NCI-H2081 (cell line): Measurements from ENCODE around the gene MBL2.

Experiments used
- DNase-seq, 2 experiments: peaks; one replicate each; lab custom pipeline; 2025; lab: John Stamatoyannopoulos, UW

MBL2 gene

GRCh38 chr10:52772623-52773022 lies at the start of gene MBL2:
MBL2 (minus strand) TSS chr10:52772784; CDS start chr10:52771635, 1,149 bp downstream.
- DNase-seq: no peak

GRCh38 chr10:52820309-52820708 lies 47.7 kb upstream of the MBL2 start:
- DNase-seq: no peak

GRCh38 chr10:52818019-52818418 lies 45.4 kb upstream of the MBL2 start:
- peak; percentile 10 to 49 for DNase-seq

- peak; percentile 0 to 8 for DNase-seq
These were observed 41.9 kb upstream of the MBL2 start for GRCh38 chr10:52814506-52814905.

- no peak for DNase-seq
These were observed 39.2 kb upstream of the MBL2 start for GRCh38 chr10:52811776-52812175.

GRCh38 chr10:52810761-52811160 lies 38.2 kb upstream of the MBL2 start:
- no peak for DNase-seq

GRCh38 chr10:52807803-52808202 lies 35.2 kb upstream of the MBL2 start:
- no peak for DNase-seq

- no peak for DNase-seq
These were observed 33.1 kb upstream of the MBL2 start for GRCh38 chr10:52805414-52806285.

GRCh38 chr10:52801947-52802346 lies 29.4 kb upstream of the MBL2 start:
- DNase-seq: no peak

GRCh38 chr10:52786098-52786497 lies 13.5 kb upstream of the MBL2 start:
- no peak for DNase-seq

GRCh38 chr10:52785418-52785817 lies 12.8 kb upstream of the MBL2 start:
- no peak for DNase-seq

- no peak for DNase-seq
These were observed 11.1 kb upstream of the MBL2 start for GRCh38 chr10:52783726-52784125.

GRCh38 chr10:52782554-52782953 lies 10.0 kb upstream of the MBL2 start:
- DNase-seq: no peak

- no peak for DNase-seq
These were observed 8.0 kb upstream of the MBL2 start for GRCh38 chr10:52780391-52781155.

GRCh38 chr10:52779541-52780390 lies 7.2 kb upstream of the MBL2 start:
- DNase-seq: peak; percentile 0 to 19

GRCh38 chr10:52778511-52779392 lies 6.2 kb upstream of the MBL2 start:
- DNase-seq: peak in 1 of 2 experiments; percentile 0

GRCh38 chr10:52777414-52777813 lies 4.8 kb upstream of the MBL2 start:
- DNase-seq: no peak

- no peak for DNase-seq
These were observed 3.9 kb upstream of the MBL2 start for GRCh38 chr10:52776471-52776903.

GRCh38 chr10:52775132-52775647 lies 2.6 kb upstream of the MBL2 start:
- DNase-seq: no peak

GRCh38 chr10:52774600-52775106 lies 2.1 kb upstream of the MBL2 start:
- no peak for DNase-seq

GRCh38 chr10:52774182-52774581 lies 1.6 kb upstream of the MBL2 start:
- DNase-seq: no peak
